Mesenchymal stem cell (in vitro differentiated cells and primary cell): ENCODE results near the gene LRRFIP1.

Experiments
- DNase-seq: peaks from one replicate; pipeline ENCODE4 v3.0.0-alpha.2; 2013
- H2AFZ ChIP-seq: one replicate; pipeline ENCODE4 v1.6.1; 2013; ENCODE audit warnings: low read depth, mild to moderate bottlenecking, control low read depth, inconsistent platforms, low read length, moderate library complexity
- H2AK5ac ChIP-seq: 2 replicates; pipeline ENCODE4 v1.6.1; 2013; ENCODE audit warnings: low read length, moderate library complexity, mild to moderate bottlenecking, inconsistent platforms; ENCODE audit not compliant: severe bottlenecking
- H2BK120ac ChIP-seq: one replicate; pipeline ENCODE4 v1.6.1; 2013; ENCODE audit warnings: low read depth, mild to moderate bottlenecking, inconsistent platforms, low read length, moderate library complexity
- H2BK12ac ChIP-seq, 2 experiments: one replicate each; pipeline ENCODE4 v1.6.1; 2013; ENCODE audit warnings: inconsistent platforms in 2 of 2, low read length in 2 of 2, mild to moderate bottlenecking in 2 of 2, moderate library complexity in 2 of 2, control low read depth in 1 of 2
- H2BK15ac ChIP-seq: one replicate; pipeline ENCODE4 v1.6.1; 2013; ENCODE audit warnings: mild to moderate bottlenecking, low read depth, inconsistent platforms; ENCODE audit not compliant: poor library complexity, severe bottlenecking
- H2BK5ac ChIP-seq: 2 replicates; pipeline ENCODE4 v1.6.1; 2013; ENCODE audit warnings: low read depth, mild to moderate bottlenecking, low read length, control low read depth, inconsistent platforms; ENCODE audit not compliant: poor library complexity, severe bottlenecking
- H3K14ac ChIP-seq, 2 experiments: one replicate each; pipeline ENCODE4 v1.6.1; 2013; ENCODE audit warnings: inconsistent platforms in 2 of 2, low read length in 2 of 2, control low read depth in 1 of 2, mild to moderate bottlenecking in 1 of 2, moderate library complexity in 1 of 2
- H3K18ac ChIP-seq, 2 experiments: one replicate each; pipeline ENCODE4 v1.6.1; 2013; ENCODE audit warnings: inconsistent platforms in 2 of 2, low read length in 2 of 2, control low read depth in 1 of 2, low read depth in 1 of 2, mild to moderate bottlenecking in 1 of 2
- H3K23ac ChIP-seq, 2 experiments: one replicate each; pipeline ENCODE4 v1.6.1; 2013; ENCODE audit warnings: inconsistent platforms in 2 of 2, low read length in 2 of 2, mild to moderate bottlenecking in 2 of 2, moderate library complexity in 2 of 2, control low read depth in 1 of 2
- H3K27ac ChIP-seq: 2 replicates; pipeline ENCODE4 v1.5.1; 2013; ENCODE audit warnings: mild to moderate bottlenecking, moderate library complexity, low read length, control low read depth, inconsistent platforms; ENCODE audit not compliant: poor library complexity, severe bottlenecking
- H3K27me3 ChIP-seq, 2 experiments: 2 replicates each; pipeline versions ENCODE4 v1.6.1 to v1.7.0; 2013; ENCODE audit warnings: low read length in 2 of 2, mild to moderate bottlenecking in 2 of 2, moderate library complexity in 2 of 2, control low read depth in 1 of 2, inconsistent platforms in 1 of 2; ENCODE audit not compliant: control insufficient read depth in 1 of 2, insufficient read depth in 1 of 2
- H3K36me3 ChIP-seq, 2 experiments: 2 replicates each; pipeline versions ENCODE4 v1.6.1 to v1.7.0; 2013; ENCODE audit warnings: low read length in 2 of 2, control low read depth in 1 of 2, inconsistent platforms in 1 of 2, low read depth in 1 of 2, mild to moderate bottlenecking in 1 of 2; ENCODE audit not compliant: insufficient read depth in 2 of 2, control insufficient read depth in 1 of 2
- H3K4ac ChIP-seq, 2 experiments: one replicate each; pipeline ENCODE4 v1.6.1; 2013; ENCODE audit warnings: inconsistent platforms in 2 of 2, low read length in 2 of 2, mild to moderate bottlenecking in 2 of 2, moderate library complexity in 2 of 2, control low read depth in 1 of 2, low read depth in 1 of 2
- H3K4me1 ChIP-seq: 2 replicates; pipeline ENCODE4 v1.6.1; 2013; ENCODE audit warnings: low read depth, low read length, control low read depth; ENCODE audit not compliant: control insufficient read depth, insufficient read depth
- H3K4me2 ChIP-seq: 2 replicates; pipeline ENCODE4 v1.6.1; 2013; ENCODE audit warnings: low read length, mild to moderate bottlenecking, inconsistent platforms; ENCODE audit not compliant: poor library complexity, severe bottlenecking
- H3K4me3 ChIP-seq, 2 experiments: 2 replicates each; pipeline versions ENCODE4 v1.5.1 to v1.7.0; 2013; ENCODE audit warnings: low read length in 2 of 2, mild to moderate bottlenecking in 2 of 2, control low read depth in 1 of 2, low read depth in 1 of 2; ENCODE audit not compliant: insufficient read depth in 1 of 2
- H3K79me1 ChIP-seq: replicated peaks from 2 replicates; pipeline ENCODE4 v1.6.1; 2013; ENCODE audit warnings: mild to moderate bottlenecking, control low read depth, low read length, inconsistent platforms; ENCODE audit not compliant: poor library complexity, severe bottlenecking
- H3K9ac ChIP-seq: 2 replicates; pipeline ENCODE4 v1.7.0; 2013; ENCODE audit warnings: mild to moderate bottlenecking, low read length, moderate library complexity
- H3K9me3 ChIP-seq: 2 replicates; pipeline ENCODE4 v1.7.0; 2013; ENCODE audit warnings: mild to moderate bottlenecking, low read length; ENCODE audit not compliant: control insufficient read depth
- H4K8ac ChIP-seq: one replicate; pipeline ENCODE4 v1.6.1; 2013; ENCODE audit warnings: inconsistent platforms, mild to moderate bottlenecking, low read length, moderate library complexity
- H4K91ac ChIP-seq: one replicate; pipeline ENCODE4 v1.6.1; 2013; ENCODE audit warnings: mild to moderate bottlenecking, low read length, inconsistent platforms
- WGBS: methylation state at CpG from one replicate; pipeline ENCODE4 v1.1.7; 2013; ENCODE audit warnings: mixed read lengths; 5-methylcytosine and 5-hydroxymethylcytosine counted together

The LRRFIP1 gene

DNA sequence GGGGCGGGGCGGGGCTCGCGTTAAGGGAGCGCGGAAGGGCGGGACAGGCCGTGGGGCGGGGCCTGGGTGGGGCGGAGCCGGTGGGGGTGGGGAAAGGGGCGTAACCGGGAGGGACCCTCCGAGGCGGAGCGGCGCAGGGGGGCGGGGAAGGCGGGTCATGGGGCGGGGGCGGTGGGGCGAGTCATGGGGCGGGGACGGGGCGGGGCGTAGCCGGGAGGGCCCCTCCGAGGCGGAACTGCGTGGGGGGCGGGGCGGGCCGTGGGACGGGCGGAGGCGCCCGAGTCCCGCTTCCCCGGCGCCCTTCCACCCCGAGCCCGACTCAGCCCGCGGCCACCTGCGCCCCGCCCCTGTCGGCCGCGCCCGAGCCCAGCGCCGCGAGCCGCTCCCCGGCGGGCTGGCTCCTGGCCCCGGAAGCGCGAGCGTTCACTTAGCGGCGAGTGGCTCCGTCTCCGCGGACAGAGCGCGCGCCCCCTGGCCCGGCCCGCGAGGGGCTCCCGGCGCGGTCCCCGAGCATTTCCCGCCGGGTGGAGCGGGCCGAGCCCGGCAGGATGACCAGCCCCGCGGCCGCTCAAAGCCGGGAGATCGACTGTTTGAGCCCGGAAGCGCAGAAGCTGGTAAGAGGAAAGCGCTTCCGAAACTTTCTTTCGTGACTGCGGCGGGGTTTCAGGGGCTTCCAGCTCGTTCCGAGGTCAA, 64.7 kb downstream of the LRRFIP1 start:
- Histone ChIP-seq H3K27me3 (no peaks in the 10 kb centered on the region), H3K23ac (peak overlapping the region in 1 of 2 experiments; percentile 10), H3K18ac (peak overlapping the region; percentile 89 to 96), H3K4me1 (peaks cover 37% of the 10 kb centered on the region), H3K4me2 (peak overlapping the region; percentile 98), H3K4me3 (peak overlapping the region; percentile 83 to 90), H3K27ac (peak overlapping the region; percentile 44), H3K14ac (peak overlapping the region; percentile 59 to 84), H3K79me1 (peaks cover 12% of the 10 kb centered on the region), H3K36me3 (peaks cover 0 to 3% of the 10 kb centered on the region in 2 experiments), H2BK15ac (peak overlapping the region; percentile 86), H3K4ac (peak overlapping the region; percentile 87 to 99), H4K91ac (peak overlapping the region; percentile 92), H3K9ac (peak overlapping the region; percentile 96), H4K8ac (peak overlapping the region; percentile 81), H2AK5ac (no peak overlapping the region), H2BK120ac (peak overlapping the region; percentile 91), H3K9me3 (no peaks in the 10 kb centered on the region), H2BK5ac (peak overlapping the region; percentile 67), H2BK12ac (peak overlapping the region in 1 of 2 experiments; percentile 92), H2AFZ (no peak overlapping the region)
- peak; percentile 91 for DNase-seq
- under 1% methylated on average over 56 of the region's 94 CpGs for WGBS

DNA sequence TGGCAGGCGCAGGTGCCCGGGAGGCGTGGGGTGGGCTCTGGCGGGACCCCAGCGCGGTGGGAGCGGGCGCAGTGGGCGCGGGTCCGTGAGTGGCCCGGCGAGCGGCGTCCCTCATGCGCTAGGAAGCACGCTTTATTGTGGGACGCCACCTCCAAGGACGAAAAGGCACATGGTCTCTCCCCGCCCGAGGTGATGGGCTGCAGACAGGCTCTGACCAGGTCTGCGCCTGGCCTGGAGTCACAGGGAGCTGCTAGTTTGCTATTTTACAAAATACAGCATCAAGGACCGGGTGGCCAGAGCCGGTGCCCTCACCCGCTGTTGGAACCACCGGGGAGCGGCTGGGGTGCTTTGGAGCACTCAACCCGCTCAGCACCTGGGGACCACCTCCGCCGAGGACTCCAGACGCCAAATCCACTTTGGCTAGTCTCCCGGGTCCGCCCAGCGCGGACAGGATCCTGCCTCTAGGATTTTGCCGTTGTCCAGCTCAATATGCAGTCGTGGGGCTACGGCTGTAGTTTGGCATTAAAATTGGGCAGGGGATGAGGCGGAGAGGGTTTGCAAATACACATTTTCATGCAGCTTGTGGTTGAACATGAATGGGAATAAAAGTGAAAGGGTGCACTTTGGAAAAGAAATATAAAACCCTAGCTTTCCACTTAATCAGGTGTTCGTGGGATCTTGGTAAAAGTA, 65.4 kb downstream of the LRRFIP1 start:
- Histone ChIP-seq H3K79me1 (peaks cover 12% of the 10 kb centered on the region), H3K9ac (peak overlapping the region; percentile 96), H4K8ac (peak overlapping the region; percentile 81), H3K4me3 (peak overlapping the region; percentile 83 to 90), H3K4me2 (peak overlapping the region; percentile 98), H3K9me3 (no peaks in the 10 kb centered on the region), H2AK5ac (peak overlapping the region; percentile 27), H3K14ac (peak overlapping the region in 1 of 2 experiments; percentile 84), H3K27me3 (no peaks in the 10 kb centered on the region), H4K91ac (peak overlapping the region; percentile 92), H3K18ac (peak overlapping the region; percentile 89 to 96), H2BK15ac (peak overlapping the region; percentile 86), H2BK12ac (peak overlapping the region; percentile 21 to 92), H3K36me3 (peaks cover 0 to 3% of the 10 kb centered on the region in 2 experiments), H3K27ac (peak overlapping the region; percentile 76), H3K23ac (peak overlapping the region in 1 of 2 experiments; percentile 76), H2BK120ac (peak overlapping the region; percentile 91), H2BK5ac (peak overlapping the region; percentile 76), H3K4ac (peak overlapping the region; percentile 87 to 99), H2AFZ (no peak overlapping the region), H3K4me1 (peaks cover 39% of the 10 kb centered on the region)
- DNase-seq: peak; percentile 49
- 2% methylated on average over 39 of the region's 40 CpGs for WGBS

DNA sequence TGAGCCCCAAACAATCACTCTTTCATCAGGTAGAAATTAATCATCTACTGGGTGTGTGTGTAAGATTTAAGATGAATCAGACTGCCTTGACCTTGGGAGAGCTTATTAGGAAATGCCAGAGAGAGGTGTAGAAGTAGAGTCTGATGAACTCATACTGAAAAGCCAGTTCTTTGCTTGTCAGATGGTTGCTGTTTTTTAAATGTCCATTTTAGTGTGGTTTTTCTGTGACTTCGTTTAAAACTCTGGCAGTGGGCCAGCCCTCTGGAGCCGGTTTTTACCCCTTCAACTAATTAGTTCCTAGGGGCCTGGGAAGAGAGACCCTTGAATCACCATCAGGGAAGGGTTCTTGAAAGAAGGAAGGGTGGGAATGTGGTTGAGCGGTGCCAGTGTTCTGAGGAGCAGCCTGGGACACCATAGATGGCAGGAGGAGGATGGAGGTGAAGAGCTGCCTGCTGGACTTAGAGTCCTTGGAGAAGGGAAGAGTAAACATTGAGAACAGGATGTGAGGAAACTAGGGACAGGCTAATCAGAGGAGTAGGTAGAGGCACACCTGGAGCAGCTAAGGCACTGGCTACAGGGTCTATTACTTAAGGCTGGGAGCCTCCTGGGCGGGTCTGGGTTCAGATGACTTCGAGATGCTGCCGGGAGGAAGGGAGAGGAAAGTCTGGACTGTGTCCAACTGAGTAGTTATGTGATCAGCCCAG, 66.1 kb downstream of the LRRFIP1 start:
- Histone ChIP-seq H4K91ac (no peak overlapping the region), H2BK5ac (no peak overlapping the region), H2BK120ac (no peak overlapping the region), H4K8ac (no peak overlapping the region), H3K36me3 (peaks cover 0 to 3% of the 10 kb centered on the region in 2 experiments), H3K27me3 (no peaks in the 10 kb centered on the region), H3K4me3 (peak overlapping the region in 1 of 2 experiments; percentile 90), H3K23ac (no peak overlapping the region), H3K14ac (no peak overlapping the region), H2AFZ (no peak overlapping the region), H2BK15ac (no peak overlapping the region), H3K79me1 (peaks cover 12% of the 10 kb centered on the region), H3K4ac (peak overlapping the region in 1 of 2 experiments; percentile 32), H2BK12ac (peak overlapping the region in 1 of 2 experiments; percentile 75), H3K9ac (peak overlapping the region; percentile 96), H3K18ac (peak overlapping the region in 1 of 2 experiments; percentile 52), H3K4me2 (peak overlapping the region; percentile 98), H3K9me3 (no peaks in the 10 kb centered on the region), H3K4me1 (peaks cover 39% of the 10 kb centered on the region), H2AK5ac (peak overlapping the region; percentile 19), H3K27ac (peak overlapping the region; percentile 76)
- peak; percentile 74 for DNase-seq
- 53% methylated on average over 2 of the region's 6 CpGs for WGBS
